Epithelial cell of proximal tubule (primary cell): ENCODE measurements around the gene MYO1B. TPM values are rescaled to one million over a fixed set of nuclear protein-coding genes. Genes with fewer than 3 reads are reported as not detected.

ENCODE experiments used
- DNase-seq: peaks from one replicate; pipeline ENCODE4 v3.0.0-alpha.2; 2011; ENCODE audit warnings: low read depth
- H3K4me3 ChIP-seq: 2 replicates; pipeline ENCODE4 v1.5.1; 2011; ENCODE audit warnings: low read depth, mild to moderate bottlenecking, low read length
- total RNA-seq: library from RNA; depleted of rRNA; stranded (reverse); fragments of >200 nt; gene quantifications from 2 replicates; pipeline ENCODE4 v1.2.3, GENCODE V29; 2015
- TF ChIP-seq, protein P1 (sequence below): conservative IDR thresholded peaks from 2 replicates; pipeline ENCODE4 v1.5.1; 2012; ENCODE audit warnings: low read depth, mild to moderate bottlenecking, low read length

MYO1B gene
- total RNA-seq, 1 donor from 2014 or later, result 69.6 TPM

DNA sequence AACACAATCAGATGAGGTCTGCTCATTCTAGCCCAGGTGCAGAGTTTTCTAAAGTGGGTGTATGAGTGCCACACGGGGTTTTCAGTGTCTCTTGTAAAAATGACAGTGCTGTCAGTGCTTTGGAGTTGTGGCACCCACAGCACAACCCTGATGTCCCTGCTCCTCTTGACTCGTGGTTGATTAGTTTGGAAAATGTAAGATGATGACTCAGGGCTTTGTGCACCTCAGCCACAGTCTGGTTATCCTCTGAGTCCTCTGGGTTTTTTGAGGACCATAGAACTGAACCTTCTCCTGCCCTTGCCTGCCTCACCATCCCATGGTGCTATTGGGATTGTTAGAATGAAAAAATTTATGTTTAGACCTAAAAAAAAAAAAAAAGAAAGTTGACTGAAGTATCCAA, 105.6 kb downstream of the MYO1B start:
- no peak overlapping the region for H3K4me3 ChIP-seq
- DNase-seq, result no peak
- TF ChIP-seq, protein P1, sequence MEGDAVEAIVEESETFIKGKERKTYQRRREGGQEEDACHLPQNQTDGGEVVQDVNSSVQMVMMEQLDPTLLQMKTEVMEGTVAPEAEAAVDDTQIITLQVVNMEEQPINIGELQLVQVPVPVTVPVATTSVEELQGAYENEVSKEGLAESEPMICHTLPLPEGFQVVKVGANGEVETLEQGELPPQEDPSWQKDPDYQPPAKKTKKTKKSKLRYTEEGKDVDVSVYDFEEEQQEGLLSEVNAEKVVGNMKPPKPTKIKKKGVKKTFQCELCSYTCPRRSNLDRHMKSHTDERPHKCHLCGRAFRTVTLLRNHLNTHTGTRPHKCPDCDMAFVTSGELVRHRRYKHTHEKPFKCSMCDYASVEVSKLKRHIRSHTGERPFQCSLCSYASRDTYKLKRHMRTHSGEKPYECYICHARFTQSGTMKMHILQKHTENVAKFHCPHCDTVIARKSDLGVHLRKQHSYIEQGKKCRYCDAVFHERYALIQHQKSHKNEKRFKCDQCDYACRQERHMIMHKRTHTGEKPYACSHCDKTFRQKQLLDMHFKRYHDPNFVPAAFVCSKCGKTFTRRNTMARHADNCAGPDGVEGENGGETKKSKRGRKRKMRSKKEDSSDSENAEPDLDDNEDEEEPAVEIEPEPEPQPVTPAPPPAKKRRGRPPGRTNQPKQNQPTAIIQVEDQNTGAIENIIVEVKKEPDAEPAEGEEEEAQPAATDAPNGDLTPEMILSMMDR, result no peak

DNA sequence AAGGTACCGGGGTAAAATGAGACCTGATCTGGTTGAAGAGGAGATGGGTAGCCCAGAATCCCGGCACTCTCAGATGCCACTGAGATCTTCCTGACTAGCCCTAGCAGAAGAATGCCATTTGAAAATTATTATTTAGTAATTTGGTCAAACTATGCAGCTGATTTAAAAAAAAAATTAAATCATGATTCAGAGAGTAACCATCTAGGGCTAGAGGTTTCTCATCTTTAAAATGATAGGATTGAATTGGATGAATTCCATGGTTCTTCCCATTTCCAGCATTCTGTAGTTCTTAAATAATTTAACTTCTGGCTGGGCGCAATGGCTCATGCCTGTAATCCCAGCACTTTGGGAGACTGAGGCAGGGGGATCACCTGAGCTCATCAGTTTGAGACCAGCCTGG, 106.1 kb downstream of the MYO1B start:
- DNase-seq, result no peak
- TF ChIP-seq, protein P1, result no peak
- H3K4me3 ChIP-seq, result no peak overlapping the region

DNA sequence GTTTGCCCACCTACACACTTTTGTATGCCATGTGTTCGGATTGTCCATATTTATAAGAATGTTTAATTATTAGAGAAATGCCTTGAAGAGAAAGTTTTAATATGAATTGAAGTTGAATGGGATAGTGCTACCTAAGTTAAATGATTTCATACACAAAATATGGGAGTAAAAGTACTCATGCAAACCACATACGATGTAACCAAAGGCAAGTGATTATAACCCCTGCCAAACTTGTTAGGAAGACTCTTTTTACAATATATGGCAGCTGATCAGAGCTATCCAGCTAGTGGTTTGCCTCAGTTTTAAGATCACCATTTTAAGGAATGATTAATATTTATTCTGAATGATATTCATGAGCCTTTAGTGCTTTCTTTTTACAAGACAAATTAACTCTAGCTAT, 106.7 kb downstream of the MYO1B start:
- no peak overlapping the region for H3K4me3 ChIP-seq
- TF ChIP-seq, protein P1, result no peak
- no peak for DNase-seq

DNA sequence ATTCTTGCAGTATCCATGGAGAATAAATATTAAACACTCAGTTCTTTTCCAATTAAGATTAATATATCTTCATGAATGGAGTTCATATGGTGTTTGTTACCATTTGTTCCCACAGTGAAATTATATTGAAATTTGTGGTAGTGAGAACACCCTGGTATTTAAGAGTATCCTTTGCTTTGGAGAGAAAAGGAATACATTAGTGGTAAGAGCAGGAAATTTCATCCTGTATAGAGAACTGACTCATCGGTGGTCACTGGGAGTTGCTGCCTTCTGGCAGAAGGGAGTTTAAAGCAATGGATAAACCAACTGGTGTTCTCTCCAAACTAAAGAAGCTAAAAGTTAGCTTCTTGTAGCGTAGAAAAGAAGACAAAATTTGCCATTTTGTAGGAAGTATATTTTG, 107.3 kb downstream of the MYO1B start:
- DNase-seq, result no peak
- TF ChIP-seq, protein P1, result no peak
- H3K4me3 ChIP-seq, result no peak overlapping the region

DNA sequence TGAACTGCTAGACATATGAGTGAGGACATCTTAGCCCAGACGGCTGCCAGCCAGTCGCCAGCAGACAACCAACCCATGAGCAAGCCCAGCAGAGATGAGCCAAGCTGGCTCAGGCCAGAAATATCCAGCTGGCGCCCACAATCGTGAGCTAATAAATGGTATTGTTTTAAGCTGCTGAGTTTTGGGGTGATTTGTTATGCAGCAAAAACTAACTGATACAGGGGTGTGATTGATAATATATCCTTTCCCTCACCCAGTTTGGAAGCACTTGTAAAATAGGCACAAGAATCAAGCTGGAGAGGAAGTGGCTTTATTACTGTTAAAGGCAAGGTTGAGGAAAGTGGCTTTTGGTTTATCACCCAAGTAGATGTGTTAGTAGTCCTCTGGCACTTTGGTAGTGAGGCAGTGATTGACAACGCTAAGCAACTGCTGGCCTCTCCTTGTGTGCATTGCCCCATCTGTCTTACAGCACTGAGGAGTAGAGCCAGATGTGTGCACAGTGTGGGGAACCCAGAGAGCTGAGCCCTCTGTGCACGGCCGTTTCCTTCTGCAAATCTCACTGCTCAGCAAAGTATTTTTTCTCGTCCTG, 110.1 kb downstream of the MYO1B start:
- TF ChIP-seq, protein P1, result no peak
- no peak overlapping the region for H3K4me3 ChIP-seq
- no peak for DNase-seq

DNA sequence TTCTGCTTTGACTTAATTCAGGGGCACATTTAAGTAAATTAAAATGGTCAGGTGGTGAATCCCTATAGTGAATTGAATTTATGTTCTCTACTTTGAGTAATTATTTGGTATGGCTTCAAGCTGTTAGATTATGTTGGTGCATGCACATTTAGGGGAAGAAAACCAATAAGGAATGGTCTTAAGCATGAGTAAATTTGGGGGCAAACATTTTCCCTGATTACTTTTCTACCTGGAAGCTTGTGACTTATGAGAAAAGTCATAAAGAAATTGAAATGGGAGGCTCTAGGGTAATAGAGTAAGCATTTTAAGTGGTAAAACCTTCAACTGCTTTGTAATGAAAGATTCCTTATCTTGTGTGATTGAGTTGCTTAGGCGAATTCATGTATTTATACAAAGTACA, 112.5 kb downstream of the MYO1B start:
- TF ChIP-seq, protein P1, result no peak
- H3K4me3 ChIP-seq, result no peak overlapping the region
- DNase-seq, result no peak

DNA sequence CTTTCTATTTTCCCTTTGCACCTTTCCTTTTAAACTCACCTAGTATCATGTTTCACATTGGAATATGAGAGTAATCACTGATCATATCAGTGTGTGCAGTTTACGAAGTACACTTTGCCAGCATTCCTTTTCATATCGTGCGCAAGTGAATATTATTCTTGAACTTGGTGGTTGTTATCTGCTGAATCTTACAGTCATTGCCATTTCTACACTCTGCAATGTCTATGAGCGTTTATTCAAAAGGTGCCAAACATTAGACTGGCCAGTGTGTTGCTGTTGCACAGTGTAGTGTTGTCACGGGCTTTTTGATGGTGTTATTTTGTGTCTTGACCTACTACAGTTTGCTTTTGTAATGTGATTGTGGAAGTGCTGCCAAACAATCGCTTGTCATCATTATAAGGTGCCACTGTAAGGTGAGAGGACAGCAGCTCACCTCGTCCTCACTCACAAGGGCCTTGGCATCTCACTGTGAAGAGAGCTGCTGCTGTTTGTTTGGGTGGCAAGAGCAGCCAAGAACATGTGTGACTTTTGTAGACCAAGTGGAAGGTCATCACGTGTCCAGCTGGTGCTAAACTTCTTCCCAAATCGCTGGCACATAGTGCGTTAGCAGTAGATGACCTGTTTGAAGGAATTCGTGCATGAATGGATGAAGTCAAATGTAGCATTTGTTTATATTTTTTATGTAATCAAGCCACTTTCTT, 113.3 kb downstream of the MYO1B start:
- DNase-seq, result no peak
- no peak overlapping the region for H3K4me3 ChIP-seq
- TF ChIP-seq, protein P1, result no peak
